Measurements from ENCODE around the gene NTN1. TPM values are rescaled to one million over a fixed set of nuclear protein-coding genes. Genes with fewer than 3 reads are reported as not detected.

Gene NTN1
- total and polyA plus RNA-seq, 2 of the 4 experiments (the other 2 are of a cell fraction), result under 0.01 to 0.07 TPM

DNA sequence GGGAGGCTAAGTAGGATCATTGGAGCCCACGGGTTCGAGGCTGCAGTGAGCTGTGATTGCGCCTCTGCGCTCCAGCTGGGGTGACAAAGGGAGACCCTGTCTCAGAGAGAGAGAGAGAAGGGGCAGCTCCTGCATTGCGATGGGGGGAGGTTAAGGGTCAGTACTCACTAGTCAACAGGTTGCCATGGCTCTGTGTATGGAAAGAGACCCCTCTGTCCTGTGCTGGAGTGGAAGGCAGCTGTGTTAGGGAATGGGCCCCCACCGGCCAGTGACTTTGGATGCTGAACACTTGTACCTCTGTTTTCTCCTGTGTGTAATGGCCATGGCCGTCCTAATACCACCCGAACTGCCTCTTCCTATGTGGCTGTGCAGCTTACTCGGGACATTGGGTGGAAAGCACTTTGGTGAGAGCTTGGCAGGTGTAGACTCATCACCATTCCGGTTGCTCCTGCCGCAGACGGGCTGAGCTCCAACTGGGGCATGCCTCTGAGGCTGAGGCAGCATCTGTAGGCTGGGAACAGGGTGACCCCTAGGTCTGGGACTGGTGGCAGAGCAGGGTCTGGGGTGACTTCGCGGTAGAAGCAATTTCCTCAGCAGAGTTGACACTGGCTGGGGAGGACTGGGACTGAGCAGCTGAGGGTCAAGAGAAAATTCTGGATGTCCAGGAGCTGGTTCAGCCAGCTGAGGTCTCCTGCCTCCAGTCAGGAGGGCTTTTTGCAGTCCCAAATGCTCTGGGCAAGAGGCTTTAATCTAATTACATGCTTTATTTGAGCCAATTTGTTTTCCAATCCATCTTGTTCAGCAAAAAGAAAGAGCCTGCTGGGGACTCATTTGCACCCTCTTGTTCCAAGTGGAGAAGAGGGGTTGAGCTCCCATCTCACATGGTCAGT is 184.5 kb downstream of the NTN1 start:
- H2BK5ac ChIP-seq (ENCODE audit: low read depth, low read length, poor library complexity, severe bottlenecking), result no peak overlapping the region
- H3K4me3 ChIP-seq (ENCODE audit: insufficient read depth, low read depth, low read length), result no peak overlapping the region
- no peak overlapping the region for H3K4me2 ChIP-seq (ENCODE audit: low read depth, low read length)
- H2BK120ac ChIP-seq (ENCODE audit: low read depth, low read length), result no peak overlapping the region
- TF ChIP-seq, protein P1, sequence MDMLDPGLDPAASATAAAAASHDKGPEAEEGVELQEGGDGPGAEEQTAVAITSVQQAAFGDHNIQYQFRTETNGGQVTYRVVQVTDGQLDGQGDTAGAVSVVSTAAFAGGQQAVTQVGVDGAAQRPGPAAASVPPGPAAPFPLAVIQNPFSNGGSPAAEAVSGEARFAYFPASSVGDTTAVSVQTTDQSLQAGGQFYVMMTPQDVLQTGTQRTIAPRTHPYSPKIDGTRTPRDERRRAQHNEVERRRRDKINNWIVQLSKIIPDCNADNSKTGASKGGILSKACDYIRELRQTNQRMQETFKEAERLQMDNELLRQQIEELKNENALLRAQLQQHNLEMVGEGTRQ (IDR thresholded peaks at IDR 0.05; ENCODE audit: low read depth, low read length), result no peak
- TF ChIP-seq BHLHE40 (IDR thresholded peaks at IDR 0.05; ENCODE audit: low read depth, low read length), result no peak
- no peak for TF ChIP-seq RCOR1 (IDR thresholded peaks at IDR 0.05; ENCODE audit: insufficient replicate concordance, low read length)
- no peak for TF ChIP-seq FOS (IDR thresholded peaks at IDR 0.05; ENCODE audit: low read depth, low read length)
- no peak for TF ChIP-seq SMC3 (IDR thresholded peaks at IDR 0.05; ENCODE audit: low read depth, low read length)
- TF ChIP-seq NFE2L2 (IDR thresholded peaks at IDR 0.05; ENCODE audit: low read depth, low read length), result no peak
- no peak for TF ChIP-seq RFX5 (IDR thresholded peaks at IDR 0.05; ENCODE audit: low read depth, low read length)
- TF ChIP-seq MAFK (IDR thresholded peaks at IDR 0.05; ENCODE audit: low read depth, low read length), result no peak
- no peak for TF ChIP-seq MAZ (IDR thresholded peaks at IDR 0.05; ENCODE audit: borderline replicate concordance, low read depth, low read length)
- TF ChIP-seq POLR2A (IDR thresholded peaks at IDR 0.05; ENCODE audit: low read depth, low read length), result no peak
- 90% methylated on average over 2 of the region's 14 CpGs; no CpG with 5 or more reads in 1 of the 2 experiments for WGBS, 2 experiments (ENCODE audit: extremely low coverage in 2 of 2, insufficient read length in 1 of 2)
- no TSS peak for BruUV-seq (replicated peaks)
- ChIA-PET CTCF (no interaction called here), POLR2A (ENCODE audit: unreplicated experiment) (interaction anchor here (0.7 kb wide), 1 partner anchor 27 kb away, joined by 3 read pairs; no protein-coding TSS in a partner anchor)
- no peak overlapping the region for H3K56ac ChIP-seq (ENCODE audit: extremely low read depth, insufficient read depth, low read length)
- DNase-seq, result no peak
- dilution Hi-C loops (cut with HindIII; ENCODE audit: low sequenced_read_pairs, unreplicated experiment), result no loop called here
- H2BK15ac ChIP-seq (ENCODE audit: low read depth, low read length), result no peak overlapping the region
- H3K4ac ChIP-seq (ENCODE audit: low read depth, low read length), result no peak overlapping the region
- no peak overlapping the region for H3K18ac ChIP-seq (ENCODE audit: low read depth, low read length)
- H4K20me1 ChIP-seq (ENCODE audit: insufficient read depth, low read length), result no peaks in the 10 kb centered on the region
- no peak overlapping the region for H4K5ac ChIP-seq (ENCODE audit: low read depth, low read length)
- H3K14ac ChIP-seq (replicated peaks; ENCODE audit: low read depth, low read length), result no peak overlapping the region
- H3K9ac ChIP-seq (ENCODE audit: low read depth, low read length), result no peak overlapping the region
- H3K79me1 ChIP-seq (ENCODE audit: low read depth in 1 of 2, low read length in 2 of 2), result no peaks in the 10 kb centered on the region
- H2BK20ac ChIP-seq (ENCODE audit: low read depth, low read length), result no peak overlapping the region
- no peak for ATAC-seq (ENCODE audit: low read depth)
- no peaks in the 10 kb centered on the region for H3K9me1 ChIP-seq (ENCODE audit: insufficient read depth, low read length)
- H2AK9ac ChIP-seq (replicated peaks; ENCODE audit: low read depth, low read length, poor library complexity), result no peak overlapping the region
- H3K27me3 ChIP-seq (ENCODE audit: control insufficient read depth, insufficient read depth, low read length), result peaks cover 17% of the 10 kb centered on the region; the same call in 1 of the 2 replicates
- no peaks in the 10 kb centered on the region; the same call in 1 of the 2 replicates for H3K4me1 ChIP-seq (ENCODE audit: control insufficient read depth, insufficient read depth, low read length)
- no peak overlapping the region for H4K8ac ChIP-seq (ENCODE audit: low read depth in 2 of 2, low read length in 2 of 2)
- H3K36me3 ChIP-seq (ENCODE audit: control insufficient read depth, insufficient read depth, low read length), result no peaks in the 10 kb centered on the region
- H2AK5ac ChIP-seq (ENCODE audit: low read depth, low read length), result no peak overlapping the region
- no peak overlapping the region for H4K91ac ChIP-seq (ENCODE audit: insufficient read depth, low read depth, low read length)
- H3K27ac ChIP-seq (ENCODE audit: insufficient read depth, low read length), result no peak overlapping the region
- no peak overlapping the region for H3K23ac ChIP-seq (ENCODE audit: low read depth, low read length)
- in situ Hi-C loops (cut with MboI; ENCODE audit: low sequenced_read_pairs), result loop anchor here (10.0 kb wide), 1 partner anchor 61 kb away; no protein-coding TSS in a partner anchor
- intact Hi-C loops (cut with micrococcal nuclease), result no loop called here
- H2AFZ ChIP-seq (replicated peaks; ENCODE audit: low read length, poor library complexity), result no peak overlapping the region
- H3K9me3 ChIP-seq (ENCODE audit: control insufficient read depth, insufficient read depth, low read length), result no peaks in the 10 kb centered on the region
